ENCODE data around the gene PI4K2A.
A peak's percentile ranks its signal among the peaks of the same experiment; 100 is the strongest.

PI4K2A gene

GRCh38 chr10:97640174-97640867 is at the start of gene PI4K2A:
TSS of gene PI4K2A (plus strand) at chr10:97640671. CDS start at chr10:97640743, 72 bp downstream.
- peak; percentile 98 for DNase-seq (ENCODE audit: low spot score)

DNA sequence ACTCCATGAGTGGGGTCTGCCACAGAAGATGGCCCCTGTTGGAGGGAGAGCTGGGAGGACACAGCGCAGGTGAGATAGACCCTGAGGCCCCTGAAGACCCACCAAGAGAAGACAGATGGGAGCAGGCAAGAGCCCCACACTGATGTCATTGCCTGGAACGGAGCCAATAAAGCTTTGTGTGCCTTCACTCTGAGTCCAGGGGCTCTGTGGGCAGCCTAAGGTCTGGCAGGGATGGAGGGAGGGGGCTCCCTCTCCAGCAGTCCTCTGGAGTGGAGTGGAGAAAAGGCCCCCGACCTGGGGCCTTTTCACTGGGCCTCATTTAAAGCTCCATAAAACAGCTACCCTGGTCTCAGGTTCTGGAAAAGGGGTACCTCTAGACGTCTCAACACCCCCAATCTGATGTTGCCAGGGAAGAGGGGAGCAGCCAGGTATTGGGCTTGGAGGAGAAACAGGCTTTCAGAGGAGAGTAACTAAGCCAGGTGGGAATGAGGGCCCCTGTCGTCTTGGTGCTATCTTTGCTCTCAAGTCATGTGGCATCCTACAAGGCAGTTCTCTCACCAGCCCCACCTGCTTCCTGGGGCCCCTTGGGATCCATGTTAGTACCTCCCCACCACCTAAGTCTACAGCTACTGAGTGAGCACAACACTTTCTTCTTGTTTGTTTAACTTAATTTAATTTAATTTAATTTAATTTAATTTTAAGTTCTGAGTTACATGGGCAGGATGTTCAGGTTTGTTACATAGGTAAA is 49.5 kb upstream of the PI4K2A start:
- no peak for DNase-seq (ENCODE audit: low spot score)

- DNase-seq (ENCODE audit: low spot score), result no peak
Measured at GRCh38 chr10:97593421-97593820, 47.0 kb upstream of the PI4K2A start.

DNA sequence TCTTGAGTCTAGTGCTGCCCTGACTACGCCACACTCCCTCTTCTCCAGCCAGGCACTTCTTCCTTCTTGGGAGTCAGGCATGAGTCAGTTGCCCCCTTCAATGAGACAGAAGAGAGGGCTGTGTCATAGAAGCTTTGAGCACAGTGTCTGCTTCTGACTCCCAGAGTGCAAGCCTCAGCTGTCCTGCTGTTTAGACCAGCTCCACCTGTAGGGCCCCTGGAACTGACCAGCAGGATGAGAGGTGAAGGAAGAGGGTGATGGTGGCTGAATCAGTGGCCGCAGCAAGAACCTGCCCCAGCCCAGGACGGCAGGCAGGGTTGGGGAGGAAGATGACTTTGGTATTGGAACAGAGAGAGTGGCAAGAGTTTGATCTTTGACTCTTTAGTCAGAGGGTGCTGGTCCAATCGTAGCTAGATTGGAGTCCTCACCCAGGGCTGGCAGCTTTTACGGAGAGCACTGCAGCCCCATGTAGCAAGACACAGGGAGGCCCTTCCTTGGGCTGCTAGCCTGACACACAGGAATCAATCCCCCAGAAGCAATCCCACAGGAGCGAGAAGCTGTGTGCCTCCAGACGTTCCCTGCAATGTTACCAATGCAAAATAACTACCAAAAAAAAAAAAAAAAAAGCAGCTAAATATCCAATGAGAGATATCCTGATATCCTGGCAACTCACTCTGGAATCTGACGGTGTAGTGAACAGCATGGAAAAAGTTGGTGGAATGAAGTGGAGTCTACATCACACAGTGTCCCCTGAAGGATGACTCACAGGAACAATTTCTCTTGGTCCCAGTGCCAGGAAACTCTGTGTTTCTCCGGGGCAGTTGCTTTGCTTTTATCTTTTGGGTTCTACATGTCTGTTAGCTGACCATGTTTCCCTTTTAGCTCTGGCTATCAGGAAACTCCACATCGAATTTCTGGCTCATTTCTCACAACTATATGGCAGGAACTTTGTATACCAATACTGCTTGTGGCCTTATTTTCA is 44.1 kb upstream of the PI4K2A start:
- no peak for DNase-seq (ENCODE audit: low spot score)

DNA sequence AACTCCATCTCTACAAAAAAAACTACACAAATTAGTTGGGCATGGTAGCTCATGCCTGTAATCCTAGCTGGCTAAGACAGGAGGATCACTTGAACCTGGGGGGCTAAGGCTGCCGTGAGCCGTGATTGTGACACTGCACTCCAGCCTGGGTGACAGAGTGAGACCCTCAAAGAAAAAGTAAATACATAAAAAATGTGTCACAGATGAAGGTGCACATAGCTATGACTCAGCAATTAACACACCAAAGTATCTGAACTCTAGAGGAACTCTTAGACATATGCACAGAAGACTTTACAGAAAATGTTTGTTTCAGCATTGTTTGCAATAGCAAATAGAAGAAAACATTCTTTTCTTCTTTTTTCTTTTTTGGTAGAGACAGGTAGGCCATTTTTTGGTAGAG is 42.7 kb upstream of the PI4K2A start:
- no peak for DNase-seq (ENCODE audit: low spot score)

GRCh38 chr10:97598407-97599271 is 41.8 kb upstream of the PI4K2A start:
- DNase-seq (ENCODE audit: low spot score), result no peak

GRCh38 chr10:97599272-97599619 is 41.2 kb upstream of the PI4K2A start:
- DNase-seq (ENCODE audit: low spot score), result no peak

DNA sequence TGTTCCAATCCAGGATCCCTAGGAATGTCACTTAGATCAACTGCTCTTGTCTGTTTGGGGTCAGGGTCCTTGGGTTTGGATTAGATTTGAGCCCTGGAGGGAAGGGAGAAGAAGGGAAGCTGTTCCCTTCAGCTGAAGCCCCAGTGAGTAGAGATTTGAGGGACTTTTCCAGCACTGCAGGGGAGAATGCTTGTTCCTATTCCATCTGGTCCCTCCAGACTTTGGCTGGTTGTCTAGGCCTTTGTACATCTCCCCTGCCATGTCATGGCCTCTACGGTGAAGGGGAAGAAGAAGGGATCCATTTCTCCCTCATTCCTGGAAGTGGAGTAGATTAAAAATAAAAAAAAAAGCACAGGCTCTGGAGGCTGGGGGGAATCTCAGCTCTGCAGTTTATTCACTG is 39.9 kb upstream of the PI4K2A start:
- DNase-seq (ENCODE audit: low spot score), result no peak

GRCh38 chr10:97601268-97602215 is 38.9 kb upstream of the PI4K2A start:
- DNase-seq (ENCODE audit: low spot score), result no peak

- no peak for DNase-seq (ENCODE audit: low spot score)
Measured at GRCh38 chr10:97607095-97607636, 33.3 kb upstream of the PI4K2A start.

DNA sequence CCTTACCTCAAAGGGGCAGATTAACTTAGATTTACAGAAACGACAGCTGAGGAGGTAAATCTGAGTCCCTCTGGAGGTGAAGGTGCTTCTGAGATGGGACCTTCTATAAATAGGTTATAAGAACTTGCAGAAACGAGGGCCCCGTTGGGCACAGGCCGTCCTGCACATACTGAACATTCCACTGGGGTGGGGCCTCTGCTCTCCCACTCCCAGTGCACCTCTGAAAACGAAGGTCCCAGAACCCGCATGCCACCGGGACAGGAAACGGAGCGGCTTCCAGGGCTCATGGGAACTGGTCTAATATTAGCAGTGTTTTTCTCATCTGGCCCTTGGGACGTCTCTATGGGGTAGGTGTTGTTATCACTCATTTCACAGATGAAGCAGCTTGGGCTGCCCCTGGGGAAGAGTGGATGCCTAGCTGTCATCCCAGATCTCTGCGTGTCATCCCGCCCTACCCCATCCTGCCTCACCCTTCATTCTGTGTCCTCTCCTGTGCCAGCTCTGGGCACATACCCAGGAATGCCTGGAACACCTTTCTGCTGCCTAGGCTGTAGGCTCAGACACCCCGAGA is 31.4 kb upstream of the PI4K2A start:
- no peak for DNase-seq (ENCODE audit: low spot score)

DNA sequence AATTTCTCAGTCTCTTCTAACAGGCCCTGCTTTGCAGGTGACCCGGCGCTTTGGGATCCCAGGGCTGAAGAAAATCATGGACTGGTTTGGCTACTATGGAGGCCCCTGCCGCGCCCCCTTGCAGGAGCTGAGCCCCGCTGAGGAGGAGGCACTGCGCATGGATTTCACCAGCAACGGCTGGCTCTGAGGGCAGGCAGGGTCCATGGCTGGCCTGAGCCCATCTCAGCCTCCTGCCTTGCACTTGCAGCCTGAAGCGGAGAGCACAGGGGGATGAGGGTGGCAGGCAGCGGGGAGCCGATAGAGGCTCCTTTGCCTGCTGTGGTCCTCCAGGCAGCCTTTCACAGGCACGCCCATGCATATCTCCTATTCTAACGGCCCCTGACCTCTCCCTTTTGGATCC is 29.0 kb upstream of the PI4K2A start:
- DNase-seq (ENCODE audit: low spot score), result no peak

GRCh38 chr10:97612386-97612785 is 28.1 kb upstream of the PI4K2A start:
- DNase-seq (ENCODE audit: low spot score), result no peak

- DNase-seq (ENCODE audit: low spot score), result no peak
Measured at GRCh38 chr10:97618285-97618684, 22.2 kb upstream of the PI4K2A start.

DNA sequence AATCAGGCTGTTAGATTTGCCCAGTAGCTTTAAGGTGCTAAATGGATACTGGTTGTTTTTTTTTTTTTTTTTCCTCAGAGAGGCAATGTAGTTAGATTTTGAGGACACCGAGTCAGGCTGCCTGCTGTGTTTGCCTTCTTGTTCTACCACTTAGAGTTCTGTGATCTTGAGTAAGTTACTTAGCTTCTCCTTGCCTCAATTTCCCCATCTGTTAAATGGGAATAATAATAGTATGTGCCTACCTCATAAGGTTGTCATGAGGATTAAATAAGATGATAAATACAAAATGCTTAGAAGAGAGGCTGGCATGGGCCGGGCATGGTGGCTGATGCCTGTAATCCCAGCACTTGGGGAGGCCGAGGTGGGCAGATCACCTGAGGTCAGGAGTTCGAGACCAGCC is 21.7 kb upstream of the PI4K2A start:
- DNase-seq (ENCODE audit: low spot score), result no peak

GRCh38 chr10:97623277-97623676 is 17.2 kb upstream of the PI4K2A start:
- DNase-seq (ENCODE audit: low spot score), result no peak

DNA sequence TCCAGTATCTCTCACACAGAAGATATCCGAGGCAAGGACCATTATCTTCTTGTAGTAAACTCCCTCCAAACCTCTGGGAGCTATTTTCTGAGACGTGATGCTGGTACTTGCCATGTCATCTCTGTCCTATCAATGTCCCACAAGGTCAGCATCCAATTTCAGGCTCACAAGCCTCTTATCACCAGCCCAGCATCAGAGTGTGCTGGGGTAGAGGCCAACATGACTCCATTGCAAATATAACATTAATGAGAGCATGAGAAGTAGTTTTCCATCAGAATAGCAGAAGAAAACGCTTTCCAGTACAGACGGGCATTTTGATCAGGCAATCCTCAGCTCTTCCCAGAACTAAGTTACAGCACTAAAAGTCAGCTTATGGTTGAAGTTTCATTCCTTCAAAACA is 12.7 kb upstream of the PI4K2A start:
- DNase-seq (ENCODE audit: low spot score), result no peak

DNA sequence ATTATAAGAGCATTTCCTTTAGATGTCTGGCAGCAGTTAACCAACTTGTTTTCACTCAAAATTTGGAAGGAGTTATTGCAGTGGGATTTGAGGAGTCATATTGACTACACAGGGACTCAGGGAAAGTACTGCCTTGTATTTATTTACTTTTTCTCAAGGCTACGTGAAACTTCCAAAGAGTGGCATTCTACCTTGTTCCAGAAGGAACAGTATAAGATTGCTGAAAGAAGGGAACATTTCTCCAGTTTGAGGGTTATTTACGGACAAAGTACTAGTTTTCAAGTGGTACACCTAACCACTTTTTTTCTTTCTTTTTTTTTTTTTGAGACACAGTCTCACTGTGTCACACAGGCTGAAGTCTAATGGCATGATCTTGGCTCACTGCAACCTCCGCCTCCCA is 12.2 kb upstream of the PI4K2A start:
- no peak for DNase-seq (ENCODE audit: low spot score)

GRCh38 chr10:97629289-97629688 is 11.2 kb upstream of the PI4K2A start:
- no peak for DNase-seq (ENCODE audit: low spot score)

DNA sequence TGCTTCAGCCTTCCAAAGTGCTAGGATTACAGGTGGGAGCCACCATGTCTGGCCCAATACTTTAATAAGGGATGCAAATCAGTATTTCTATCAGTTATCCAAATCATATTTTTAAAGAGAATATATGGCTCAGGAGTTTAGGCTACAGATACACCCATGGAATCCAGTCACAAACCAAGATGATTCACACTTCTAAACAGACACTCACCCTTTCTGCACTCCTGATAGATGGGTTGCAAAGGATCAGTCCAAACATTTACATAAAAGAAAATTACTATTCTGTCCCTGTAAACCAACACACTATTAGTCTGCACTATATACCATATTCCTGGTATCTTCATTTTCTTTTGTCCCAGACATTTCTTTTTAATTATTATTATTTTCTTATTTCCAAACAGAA is 9.4 kb upstream of the PI4K2A start:
- no peak for DNase-seq (ENCODE audit: low spot score)
